IPS DF 4.7 (cell line): ENCODE results near the gene NKIRAS2.

Experiments
- DNase-seq: peaks from one replicate; pipeline ENCODE4 v3.0.0-alpha.2; 2013; ENCODE audit warnings: low spot score; ENCODE audit errors: extremely low read depth

The NKIRAS2 gene

GRCh38 chr17:42026857-42027589, 7.1 kb downstream of the NKIRAS2 start:
- no peak for DNase-seq

GRCh38 chr17:42027590-42027889, 7.7 kb downstream of the NKIRAS2 start:
- DNase-seq = no peak

GRCh38 chr17:42027961-42028790, 8.3 kb downstream of the NKIRAS2 start:
- DNase-seq = no peak

- DNase-seq = no peak
Measured at GRCh38 chr17:42028791-42029127, 8.9 kb downstream of the NKIRAS2 start.

- no peak for DNase-seq
Measured at GRCh38 chr17:42031584-42031983, 11.7 kb downstream of the NKIRAS2 start.

GRCh38 chr17:42034059-42034458, 14.2 kb downstream of the NKIRAS2 start:
- no peak for DNase-seq

GRCh38 chr17:42038221-42038973, 18.5 kb downstream of the NKIRAS2 start:
- DNase-seq = no peak

- no peak for DNase-seq
Measured at GRCh38 chr17:42039794-42040763, 20.2 kb downstream of the NKIRAS2 start.

- no peak for DNase-seq
Measured at GRCh38 chr17:42040818-42041217, 20.9 kb downstream of the NKIRAS2 start.

- no peak for DNase-seq
Measured at GRCh38 chr17:42041619-42042018, 21.7 kb downstream of the NKIRAS2 start.

- DNase-seq = no peak
Measured at GRCh38 chr17:42042598-42043319, 22.9 kb downstream of the NKIRAS2 start.

- no peak for DNase-seq
Measured at GRCh38 chr17:42045719-42046118, 25.8 kb downstream of the NKIRAS2 start.

- no peak for DNase-seq
Measured at GRCh38 chr17:42047343-42047742, 27.5 kb downstream of the NKIRAS2 start.

GRCh38 chr17:42049834-42050392, 30.0 kb downstream of the NKIRAS2 start:
- no peak for DNase-seq

GRCh38 chr17:42050393-42051012, 30.6 kb downstream of the NKIRAS2 start, which contains the start of gene C17orf113:
Gene C17orf113 (minus strand): TSS chr17:42050601. CDS start chr17:42043376, 7,225 bp downstream.
- no peak for DNase-seq

- DNase-seq = no peak
Measured at GRCh38 chr17:42051013-42051400, 31.1 kb downstream of the NKIRAS2 start.

GRCh38 chr17:42051645-42052044, 31.8 kb downstream of the NKIRAS2 start:
- DNase-seq = no peak

GRCh38 chr17:42052346-42052877, 32.5 kb downstream of the NKIRAS2 start:
- DNase-seq = no peak
